Occipital lobe (tissue), 2 donors: Measurements from ENCODE around the gene TSPAN16. TPM values are rescaled to one million over a fixed set of nuclear protein-coding genes. Genes with fewer than 3 reads are reported as not detected.
A peak's percentile ranks its signal among the peaks of the same experiment; 100 is the strongest.

ENCODE experiments used
- DNase-seq: peaks from one replicate; lab custom pipeline; 2025; lab: John Stamatoyannopoulos, UW
- total RNA-seq: library from RNA; depleted of rRNA; stranded (reverse); fragments of >200 nt; gene quantifications from one replicate; pipeline ENCODE4 v1.2.3, GENCODE V29; 2014

The TSPAN16 gene
- total RNA-seq, 1 donor from 2014 or later: not detected

GRCh38 chr19:11268783-11269267 is 27.1 kb upstream of the TSPAN16 start:
- DNase-seq: no peak

- DNase-seq: no peak
These were observed 26.6 kb upstream of the TSPAN16 start for GRCh38 chr19:11269408-11269807.

GRCh38 chr19:11273296-11273695 is 22.7 kb upstream of the TSPAN16 start:
- no peak for DNase-seq

- no peak for DNase-seq
These were observed 22.0 kb upstream of the TSPAN16 start for GRCh38 chr19:11273989-11274388.

GRCh38 chr19:11274533-11275086 is 21.4 kb upstream of the TSPAN16 start:
- DNase-seq: no peak

GRCh38 chr19:11278670-11279069 is 17.3 kb upstream of the TSPAN16 start:
- DNase-seq: no peak

DNA sequence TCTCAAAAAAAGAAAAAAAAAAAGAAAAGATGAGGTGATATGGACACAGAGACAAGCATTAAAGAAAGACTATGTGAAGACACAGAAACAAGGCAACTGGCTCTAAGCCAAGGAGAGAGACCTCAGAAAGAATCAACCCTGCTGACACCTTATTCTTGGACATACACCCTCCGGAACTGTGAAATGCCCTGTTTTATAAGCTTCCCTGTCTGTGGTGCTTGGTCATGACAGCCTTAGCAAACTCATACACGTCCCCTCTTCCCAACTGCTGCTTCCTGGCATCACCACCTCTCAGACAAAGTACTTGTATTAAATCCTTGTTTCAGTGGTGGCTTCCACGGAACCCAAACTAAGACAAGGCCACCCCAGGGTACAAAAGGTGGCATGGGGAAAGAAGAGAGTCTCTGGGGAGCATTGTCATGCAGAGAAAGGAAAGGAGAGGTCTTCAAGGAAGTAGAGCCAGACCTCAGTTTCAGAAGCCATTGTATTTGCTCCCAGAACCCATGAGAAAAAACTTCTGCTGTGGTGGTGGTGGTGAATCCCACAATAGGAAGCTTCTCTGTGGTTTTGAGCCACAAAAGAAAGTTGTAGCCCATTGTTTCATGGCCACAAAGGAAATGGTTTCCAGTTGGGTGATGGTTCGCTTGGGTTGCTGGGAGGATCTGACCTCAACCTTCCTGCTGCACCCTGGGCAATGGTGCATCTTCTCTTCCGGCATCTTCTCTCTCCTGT is 16.3 kb upstream of the TSPAN16 start:
- no peak for DNase-seq

GRCh38 chr19:11281356-11282049 is 14.5 kb upstream of the TSPAN16 start:
- DNase-seq: no peak

DNA sequence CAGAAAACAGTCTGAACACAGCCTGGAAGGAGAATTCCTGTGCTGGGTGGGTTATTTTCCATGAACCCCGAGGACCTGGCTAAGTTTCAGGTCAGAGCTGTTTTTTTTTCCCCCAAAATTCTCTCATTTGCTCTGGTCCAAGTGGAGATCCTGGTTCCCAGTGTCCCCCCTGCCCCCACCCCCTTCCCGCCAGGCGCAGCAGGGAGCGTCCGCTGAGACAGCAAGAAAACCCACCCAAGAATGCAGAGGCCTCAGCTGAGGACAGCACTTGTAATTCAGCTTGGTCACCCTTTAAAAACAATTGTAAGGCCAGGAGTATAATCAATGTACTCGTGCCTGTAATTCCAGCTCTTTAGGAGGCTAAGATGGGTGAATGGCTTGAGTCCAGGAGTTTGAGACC is 11.4 kb upstream of the TSPAN16 start:
- no peak for DNase-seq

- no peak for DNase-seq
These were observed 9.5 kb upstream of the TSPAN16 start for GRCh38 chr19:11286312-11286974.

- no peak for DNase-seq
These were observed 7.6 kb upstream of the TSPAN16 start for GRCh38 chr19:11288349-11288748.

- DNase-seq: no peak
These were observed 5.7 kb upstream of the TSPAN16 start for GRCh38 chr19:11290256-11290655.

DNA sequence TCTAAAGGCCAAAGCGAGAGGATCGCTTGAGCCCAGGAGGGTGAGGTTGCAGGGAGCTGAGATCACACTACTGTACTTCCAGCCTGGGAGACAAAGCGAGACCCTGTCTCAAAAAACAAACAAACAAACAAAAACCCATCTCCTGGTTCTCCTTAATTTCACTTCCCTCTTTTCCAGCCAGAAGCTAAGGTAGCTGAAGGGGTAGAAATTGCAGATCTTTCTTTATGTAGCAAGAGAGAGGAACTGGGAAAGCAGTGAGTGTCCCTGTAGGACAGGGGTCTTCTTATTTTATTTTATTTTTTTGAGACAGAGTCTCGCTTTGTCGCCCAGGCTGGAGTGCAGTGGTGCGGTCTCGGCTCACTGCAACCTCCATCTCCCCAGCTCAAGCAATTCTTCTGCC is 4.5 kb upstream of the TSPAN16 start:
- no peak for DNase-seq

DNA sequence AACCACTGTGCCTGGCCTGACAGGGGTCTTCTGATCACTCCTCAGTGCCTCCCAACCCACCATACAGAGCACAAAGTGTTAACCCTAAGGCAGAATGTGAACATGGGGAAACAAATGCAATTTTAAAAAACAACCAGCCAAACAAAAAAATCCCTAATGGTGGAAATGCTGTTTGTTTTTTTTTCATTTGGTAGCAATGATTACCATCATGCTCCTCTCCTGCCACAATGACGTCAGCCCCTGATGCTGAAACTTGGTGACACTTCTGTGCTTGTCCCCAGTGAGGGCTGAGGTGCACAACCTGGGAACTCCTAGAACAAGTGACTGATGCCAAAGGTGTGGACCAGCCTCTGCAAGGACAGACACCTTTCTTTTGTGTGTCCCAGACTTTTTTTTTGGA is 4.0 kb upstream of the TSPAN16 start:
- DNase-seq: no peak

DNA sequence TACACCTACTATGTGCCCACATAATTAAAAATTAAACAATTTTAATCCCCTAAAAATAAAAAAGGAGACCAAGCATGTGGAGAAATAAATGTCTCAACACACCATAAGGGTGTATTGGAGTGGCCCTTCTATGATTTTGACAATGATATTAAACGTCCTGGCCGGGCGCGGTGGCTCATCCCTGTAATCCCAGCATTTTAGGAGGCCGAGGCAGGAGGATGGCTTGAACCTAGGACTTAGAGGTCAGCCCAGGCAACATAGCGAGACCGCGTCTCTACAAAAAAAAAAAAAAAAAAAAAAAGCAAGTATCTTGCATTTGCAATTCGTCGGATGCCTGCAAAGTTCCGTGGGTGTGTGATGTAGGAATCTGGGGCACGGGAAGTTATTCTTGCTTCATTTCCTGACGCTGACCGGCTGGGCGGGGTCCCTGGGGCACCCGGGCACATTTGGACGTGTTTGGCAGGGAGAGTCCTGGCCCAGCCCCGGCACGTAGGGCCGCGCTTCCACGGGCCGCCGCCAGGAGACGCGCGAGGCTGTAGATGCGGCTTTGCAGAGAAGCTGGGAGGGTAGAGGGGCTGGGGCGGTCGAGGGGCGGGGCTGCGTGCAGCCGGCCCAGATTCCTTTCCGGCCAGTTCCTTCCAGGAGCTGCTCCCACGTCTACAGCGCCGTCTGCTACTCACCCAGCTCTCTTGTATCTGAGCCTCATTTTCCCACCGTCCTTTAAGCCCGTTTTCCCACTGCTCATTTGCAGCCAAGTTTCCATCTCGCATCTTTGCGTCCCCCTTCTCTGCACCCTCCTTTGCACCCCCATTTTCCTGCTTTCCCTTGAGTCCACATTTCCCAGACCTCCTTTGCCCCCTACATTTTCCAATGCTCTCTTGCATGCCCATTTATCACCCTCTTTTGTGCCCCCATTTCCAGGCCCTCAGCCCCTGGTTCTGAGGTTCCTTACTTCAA is 2.2 kb upstream of the TSPAN16 start:
- peak; percentile 89 for DNase-seq

- no peak for DNase-seq
These were observed 780 bp upstream of the TSPAN16 start for GRCh38 chr19:11295180-11295579.

- DNase-seq: peak; percentile 43
These were observed 304 bp downstream of the TSPAN16 start for GRCh38 chr19:11296264-11296663.

GRCh38 chr19:11299946-11300810 is 4.2 kb downstream of the TSPAN16 start:
- no peak for DNase-seq

GRCh38 chr19:11300811-11301120 is 4.8 kb downstream of the TSPAN16 start:
- peak; percentile 36 for DNase-seq

DNA sequence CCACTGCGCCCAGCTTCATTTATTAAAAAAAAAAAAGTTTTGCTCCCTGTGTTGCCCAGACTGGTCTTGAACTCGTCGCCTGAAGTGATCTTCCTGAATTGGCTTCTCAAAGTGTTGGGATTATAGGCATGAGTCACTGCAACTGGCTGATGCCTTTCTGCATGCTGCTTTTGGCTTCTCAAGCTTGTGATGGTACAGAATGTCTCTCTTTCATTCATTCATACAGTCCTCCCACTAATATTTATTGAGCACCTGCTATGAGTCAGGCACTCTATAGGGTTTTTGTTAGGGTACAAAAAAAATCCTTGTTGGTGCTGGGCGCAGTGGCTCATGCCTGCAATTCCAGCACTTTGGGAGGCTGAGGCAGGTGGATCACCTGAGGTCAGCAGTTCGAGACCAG is 9.0 kb downstream of the TSPAN16 start:
- DNase-seq: no peak
